ENCODE results near the gene CASTOR1.
A peak's percentile ranks its signal among the peaks of the same experiment; 100 is the strongest.

DNA sequence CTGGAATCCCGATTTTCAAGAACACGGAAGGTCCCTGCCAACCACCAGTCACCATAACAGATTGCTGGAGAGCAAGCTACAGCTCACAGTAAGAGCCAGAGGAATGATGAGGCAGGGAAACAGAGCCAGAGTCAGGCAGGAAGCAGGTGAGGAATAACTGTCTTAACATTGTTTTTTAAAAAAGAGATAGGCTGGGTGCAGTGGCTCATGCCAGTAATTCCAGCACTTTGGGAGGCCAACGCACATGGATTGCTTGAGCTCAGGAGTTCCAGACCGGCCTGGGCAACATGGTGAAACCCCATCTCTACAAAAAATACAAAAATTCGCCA lies 13.5 kb upstream of the CASTOR1 start:
- TF ChIP-seq POLR2A (IDR thresholded peaks at IDR 0.05) (no peak), CTCF (IDR thresholded peaks at IDR 0.05) (no peak), EP300 (IDR thresholded peaks at IDR 0.05) (no peak), POLR2AphosphoS5 (IDR thresholded peaks at IDR 0.05) (peak in 1 of 4 donors; percentile 1)

Measured in sigmoid colon (tissue), 4 donors.